ENCODE measurements around the gene KMT2A.

GRCh38 chr11:118434123-118434552 is 2.2 kb upstream of the KMT2A start:
- TF ChIP-seq CTCF (IDR thresholded peaks at IDR 0.05), result no peak
- TF ChIP-seq POLR2A (IDR thresholded peaks at IDR 0.05), result no peak
